ENCODE data around the gene RAB22A. TPM values are rescaled to one million over a fixed set of nuclear protein-coding genes. Genes with fewer than 3 reads are reported as not detected.
A peak's percentile ranks its signal among the peaks of the same experiment; 100 is the strongest.

The RAB22A gene
- total RNA-seq, 1 experiment from 2014 or later, result 18.4 TPM

GRCh38 chr20:58388882-58389323 lies 79.4 kb downstream of the RAB22A start, which contains the start of gene VAPB:
Gene VAPB (plus strand): TSS chr20:58389229. CDS start chr20:58389460, 231 bp downstream.
- Mint-ChIP-seq H3K27ac (ENCODE audit: low read depth, unreplicated experiment) (peak within 1 kb of the TSS; percentile 73), H3K9me3 (ENCODE audit: unreplicated experiment) (no peaks in the 10 kb centered on the region), H3K4me1 (ENCODE audit: insufficient read depth, unreplicated experiment) (peaks cover 30% of the 10 kb centered on the region), H3K27me3 (ENCODE audit: insufficient read depth, unreplicated experiment) (no peaks in the 10 kb centered on the region), H3K36me3 (ENCODE audit: insufficient read depth, unreplicated experiment) (peaks cover 10% of the 10 kb centered on the region), H3K4me3 (ENCODE audit: unreplicated experiment) (peak within 1 kb of the TSS; percentile 75)
- no TSS peak for BruUV-seq (replicated peaks)
- CTCF ChIA-PET, result interaction anchor here (0.5 to 2.1 kb wide), 5 partner anchors 11 to 241 kb away, joined by 3 to 6 read pairs (median 3); no protein-coding TSS in a partner anchor
- POLR2A ChIA-PET, result interaction anchor here (0.5 to 3.7 kb wide), 29 partner anchors 11 to 653 kb away, joined by 3 to 65 read pairs (median 4); partner anchors contain the start of genes ATP5F1E and STX16
- peak; percentile 94 for DNase-seq (ENCODE audit: unreplicated experiment)
- intact Hi-C loops (cut with micrococcal nuclease), result no loop called here
- no peak for TF ChIP-seq CTCF (IDR thresholded peaks at IDR 0.05; ENCODE audit: unreplicated experiment)

- BruUV-seq (replicated peaks), result no TSS peak
- peak overlapping the region; percentile 75 for H3K4me3 Mint-ChIP-seq (ENCODE audit: unreplicated experiment)
- ChIA-PET POLR2A (interaction anchor here (0.6 to 3.7 kb wide), 27 partner anchors 10 to 652 kb away, joined by 3 to 65 read pairs (median 4); partner anchors contain the start of genes ATP5F1E and STX16), CTCF (interaction anchor here (0.5 to 2.1 kb wide), 5 partner anchors 10 to 240 kb away, joined by 3 to 6 read pairs (median 3); no protein-coding TSS in a partner anchor)
- no peak for TF ChIP-seq CTCF (IDR thresholded peaks at IDR 0.05; ENCODE audit: unreplicated experiment)
- peaks cover 30% of the 10 kb centered on the region for H3K4me1 Mint-ChIP-seq (ENCODE audit: insufficient read depth, unreplicated experiment)
- peaks cover 11% of the 10 kb centered on the region for H3K36me3 Mint-ChIP-seq (ENCODE audit: insufficient read depth, unreplicated experiment)
- peak; percentile 24 for DNase-seq (ENCODE audit: unreplicated experiment)
- no peaks in the 10 kb centered on the region for H3K9me3 Mint-ChIP-seq (ENCODE audit: unreplicated experiment)
- H3K27ac Mint-ChIP-seq (ENCODE audit: low read depth, unreplicated experiment), result peak overlapping the region; percentile 73
- H3K27me3 Mint-ChIP-seq (ENCODE audit: insufficient read depth, unreplicated experiment), result no peaks in the 10 kb centered on the region
- intact Hi-C loops (cut with micrococcal nuclease), result no loop called here
Observed at GRCh38 chr20:58389324-58389967, 79.9 kb downstream of the RAB22A start.

- BruUV-seq (replicated peaks), result TSS peak; percentile 46
- intact Hi-C loops (cut with micrococcal nuclease), result no loop called here
Observed at GRCh38 chr20:58389968-58390658, 80.6 kb downstream of the RAB22A start.

More at GRCh38 chr20:58389968-58390658, 80.6 kb downstream of the RAB22A start:
- CTCF ChIA-PET, result interaction anchor here (0.6 to 2.1 kb wide), 3 partner anchors 46 to 153 kb away, joined by 3 to 6 read pairs (median 3); no protein-coding TSS in a partner anchor
- no peaks in the 10 kb centered on the region for H3K9me3 Mint-ChIP-seq (ENCODE audit: unreplicated experiment)
- POLR2A ChIA-PET, result interaction anchor here (0.6 to 3.7 kb wide), 14 partner anchors 9 to 269 kb away, joined by 3 to 65 read pairs (median 4); partner anchors contain the start of gene STX16
- DNase-seq (ENCODE audit: unreplicated experiment), result no peak
- peak overlapping the region; percentile 73 for H3K27ac Mint-ChIP-seq (ENCODE audit: low read depth, unreplicated experiment)
- peak overlapping the region; percentile 75 for H3K4me3 Mint-ChIP-seq (ENCODE audit: unreplicated experiment)
- H3K36me3 Mint-ChIP-seq (ENCODE audit: insufficient read depth, unreplicated experiment), result peaks cover 11% of the 10 kb centered on the region
- no peak for TF ChIP-seq CTCF (IDR thresholded peaks at IDR 0.05; ENCODE audit: unreplicated experiment)
- peaks cover 30% of the 10 kb centered on the region for H3K4me1 Mint-ChIP-seq (ENCODE audit: insufficient read depth, unreplicated experiment)
- no peaks in the 10 kb centered on the region for H3K27me3 Mint-ChIP-seq (ENCODE audit: insufficient read depth, unreplicated experiment)
